Cardiac fibroblast (primary cell): ENCODE data around the gene PCAT6.

Experiments
- DNase-seq, 2 donors: peaks; one replicate each; pipeline versions ENCODE4 v3.0.0 to v3.0.0-alpha.2; 2010; ENCODE audit warnings: low read depth in 2 of 2
- H3K4me3 ChIP-seq, 2 donors: replicated peaks in 1 of 2; 1 replicate in 1 of 2; 2 replicates in 1 of 2; pipeline ENCODE4 v1.5.1; 2011; ENCODE audit warnings: low read depth in 2 of 2, low read length in 2 of 2, mild to moderate bottlenecking in 2 of 2, moderate library complexity in 1 of 2
- TF ChIP-seq, protein P1 (sequence below): IDR thresholded peaks from one replicate; pipeline ENCODE4 v1.5.1; 2011; ENCODE audit warnings: low read depth, mild to moderate bottlenecking, low read length, inconsistent platforms

PCAT6 gene

DNA sequence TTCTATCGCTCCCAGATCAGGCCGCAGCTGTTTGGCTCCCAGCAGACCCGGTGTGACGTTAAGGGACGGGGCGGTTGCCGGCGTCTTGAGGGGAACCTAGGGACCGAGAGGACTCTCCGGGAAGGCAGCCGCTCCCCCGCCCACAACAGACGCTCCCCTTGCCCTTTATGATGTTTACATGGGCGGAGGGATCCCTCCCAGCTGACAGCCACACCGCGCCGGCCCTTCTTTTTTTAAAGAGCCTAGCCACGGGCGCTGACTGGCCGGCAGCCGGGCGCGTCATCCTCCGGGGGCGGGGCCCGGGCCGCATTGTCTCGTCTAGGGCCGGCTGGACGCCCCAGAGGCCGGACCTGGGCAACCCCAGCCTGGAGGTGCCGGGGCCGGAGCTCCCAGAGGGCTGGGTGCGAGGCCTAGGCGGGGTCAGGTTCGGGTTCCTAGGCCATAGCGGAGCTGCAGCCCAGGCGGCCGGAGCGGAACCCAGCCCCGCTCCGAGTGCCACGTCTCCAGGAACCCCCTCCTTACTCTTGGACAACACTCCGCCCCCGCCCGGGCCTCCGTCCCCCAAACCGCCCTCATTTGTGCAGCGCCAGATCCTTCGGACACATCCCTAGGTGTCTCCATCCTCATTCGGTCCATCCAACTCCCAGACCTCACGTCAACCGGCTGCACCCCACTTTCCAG is at the start of gene PCAT6:
Gene PCAT6 (plus strand): TSS at position 340 of the 681 bp plus-strand sequence.
- peak; percentile 96 to 98 for DNase-seq
- TF ChIP-seq, protein P1, sequence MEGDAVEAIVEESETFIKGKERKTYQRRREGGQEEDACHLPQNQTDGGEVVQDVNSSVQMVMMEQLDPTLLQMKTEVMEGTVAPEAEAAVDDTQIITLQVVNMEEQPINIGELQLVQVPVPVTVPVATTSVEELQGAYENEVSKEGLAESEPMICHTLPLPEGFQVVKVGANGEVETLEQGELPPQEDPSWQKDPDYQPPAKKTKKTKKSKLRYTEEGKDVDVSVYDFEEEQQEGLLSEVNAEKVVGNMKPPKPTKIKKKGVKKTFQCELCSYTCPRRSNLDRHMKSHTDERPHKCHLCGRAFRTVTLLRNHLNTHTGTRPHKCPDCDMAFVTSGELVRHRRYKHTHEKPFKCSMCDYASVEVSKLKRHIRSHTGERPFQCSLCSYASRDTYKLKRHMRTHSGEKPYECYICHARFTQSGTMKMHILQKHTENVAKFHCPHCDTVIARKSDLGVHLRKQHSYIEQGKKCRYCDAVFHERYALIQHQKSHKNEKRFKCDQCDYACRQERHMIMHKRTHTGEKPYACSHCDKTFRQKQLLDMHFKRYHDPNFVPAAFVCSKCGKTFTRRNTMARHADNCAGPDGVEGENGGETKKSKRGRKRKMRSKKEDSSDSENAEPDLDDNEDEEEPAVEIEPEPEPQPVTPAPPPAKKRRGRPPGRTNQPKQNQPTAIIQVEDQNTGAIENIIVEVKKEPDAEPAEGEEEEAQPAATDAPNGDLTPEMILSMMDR, result no peak
- H3K4me3 ChIP-seq, result peak within 1 kb of the TSS; percentile 75 to 80

GRCh38 chr1:202762019-202762418 is 48.7 kb upstream of the PCAT6 start:
- TF ChIP-seq, protein P1, result no peak
- no peak overlapping the region for H3K4me3 ChIP-seq
- DNase-seq, result no peak

GRCh38 chr1:202765721-202766120 is 45.0 kb upstream of the PCAT6 start:
- peak in 1 of 2 donors; percentile 17 for DNase-seq
- no peak overlapping the region for H3K4me3 ChIP-seq
- TF ChIP-seq, protein P1, result no peak

DNA sequence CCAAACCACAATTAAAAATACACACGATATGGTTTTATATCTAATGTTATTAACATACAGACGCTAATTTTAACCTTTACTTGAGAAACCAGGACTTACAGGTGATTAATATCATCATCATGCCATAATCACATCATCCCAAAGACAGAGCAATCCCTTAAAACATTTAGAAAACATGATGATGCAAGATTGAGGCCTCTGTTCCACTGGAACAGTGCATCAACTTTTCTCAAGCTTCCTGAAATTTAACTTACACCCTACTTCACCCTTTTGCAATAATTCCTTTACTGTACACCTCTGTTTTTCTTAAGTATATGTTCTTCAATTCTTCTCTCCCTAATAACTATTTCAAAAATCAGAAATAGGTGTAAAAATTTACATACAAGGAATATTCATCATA is 40.6 kb upstream of the PCAT6 start:
- TF ChIP-seq, protein P1, result no peak
- no peak overlapping the region for H3K4me3 ChIP-seq
- DNase-seq, result no peak

- H3K4me3 ChIP-seq, result no peak overlapping the region
- TF ChIP-seq, protein P1, result no peak
- DNase-seq, result no peak
Measured at GRCh38 chr1:202781180-202781579, 29.6 kb upstream of the PCAT6 start.

DNA sequence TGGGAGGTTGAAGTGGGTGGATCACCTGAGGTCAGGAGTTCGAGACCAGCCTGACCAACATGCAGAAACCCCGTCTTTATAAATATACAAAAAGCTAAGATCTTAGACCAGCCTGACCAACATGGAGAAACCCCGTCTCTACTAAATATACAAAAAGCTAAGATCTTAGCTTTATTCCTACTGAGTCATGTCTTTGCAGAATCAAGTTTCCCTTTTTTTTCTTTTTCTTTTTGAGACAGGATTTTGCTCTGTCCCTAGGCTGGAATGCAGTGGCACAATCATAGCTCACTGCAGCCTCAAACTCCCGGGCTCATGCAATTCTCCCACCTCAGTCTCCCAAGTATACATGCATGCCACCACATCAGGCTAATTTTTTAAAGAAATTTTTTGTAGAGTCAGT is 23.9 kb upstream of the PCAT6 start:
- DNase-seq, result no peak
- TF ChIP-seq, protein P1, result no peak
- H3K4me3 ChIP-seq, result no peak overlapping the region

GRCh38 chr1:202788800-202789199 is 22.0 kb upstream of the PCAT6 start:
- no peak for DNase-seq
- no peak overlapping the region for H3K4me3 ChIP-seq
- TF ChIP-seq, protein P1, result no peak
